ENCODE data around the gene CHRNB2.

- TF ChIP-seq CTCF (IDR thresholded peaks at IDR 0.05) (no peak), POLR2A (IDR thresholded peaks at IDR 0.05) (no peak)
Observed at GRCh38 chr1:154581766-154582165, 14.2 kb downstream of the CHRNB2 start.
